Peyer's patch (tissue), 4 donors: ENCODE results near the gene FLT1. TPM values are rescaled to one million over a fixed set of nuclear protein-coding genes. Genes with fewer than 3 reads are reported as not detected.

Experiments
- DNase-seq, 3 donors: peaks; one replicate each; pipeline ENCODE4 v3.0.0-alpha.2; 2017 to 2019
- H3K27ac ChIP-seq, 4 donors: fragments of 200-600 bp; sonication (generic); one replicate each; pipeline ENCODE4 v1.5.1; 2016 to 2019
- H3K27me3 ChIP-seq, 2 donors: fragments of 200-600 bp; sonication (generic); one replicate each; pipeline ENCODE4 v1.5.1; 2019
- H3K36me3 ChIP-seq, 3 donors: fragments of 200-600 bp; sonication (generic); one replicate each; pipeline ENCODE4 v1.5.1; 2016 to 2019
- H3K4me1 ChIP-seq, 4 donors: fragments of 200-600 bp; sonication (generic); one replicate each; pipeline ENCODE4 v1.5.1; 2016 to 2019
- H3K4me3 ChIP-seq, 4 donors: fragments of 200-600 bp; sonication (generic); 1 replicate in 3 of 4; 2 replicates in 1 of 4; pipeline ENCODE4 v1.5.1; 2016 to 2019; ENCODE audit warnings: mild to moderate bottlenecking in 1 of 4
- H3K9me3 ChIP-seq, 4 donors: fragments of 200-600 bp; sonication (generic); one replicate each; pipeline ENCODE4 v1.5.1; 2016 to 2019; ENCODE audit warnings: mild to moderate bottlenecking in 1 of 4
- POLR2A ChIP-seq, 2 donors: fragments of 450-650 bp; IDR thresholded peaks; one replicate each; pipeline ENCODE4 v1.5.1; 2017; ENCODE audit warnings: antibody characterized with exemption in 2 of 2, mild to moderate bottlenecking in 2 of 2, moderate library complexity in 2 of 2
- total RNA-seq, 4 donors: library from RNA; depleted of rRNA; stranded (reverse); fragments of >200 nt; gene quantifications; one replicate each; pipeline ENCODE4 v1.1.0, GENCODE V29; 2016
- TF ChIP-seq, protein P1 (sequence below), 6 experiments: fragments of 450-650 bp in 4 of 6; fragments of 200-600 bp in 2 of 6; sonication (generic) in 1 of 6; IDR thresholded peaks; one replicate each; pipeline ENCODE4 v1.5.1; 2017 to 2019; ENCODE audit warnings: antibody characterized with exemption in 6 of 6, mild to moderate bottlenecking in 3 of 6, moderate library complexity in 1 of 6

The FLT1 gene
- total RNA-seq, 4 donors from 2014 or later = 3.0 to 14.0 (median 3.9) TPM

DNA sequence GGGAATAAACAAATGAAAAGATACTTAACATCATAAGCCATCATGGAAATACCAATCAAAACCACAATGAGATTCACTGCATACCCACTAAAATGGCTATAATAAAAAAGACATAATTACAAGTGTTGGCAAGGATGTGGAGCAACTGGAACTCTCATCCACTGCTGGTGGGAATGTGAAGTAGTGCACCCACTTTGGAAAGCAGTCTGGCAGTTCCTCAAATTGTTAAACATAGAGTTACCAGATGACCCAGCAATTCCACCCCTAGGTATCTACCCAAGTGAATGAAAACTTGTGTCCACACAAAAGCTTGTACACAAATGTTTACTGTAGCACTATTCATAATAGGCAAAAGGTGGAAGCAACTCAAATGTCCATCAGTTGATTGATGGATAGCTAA is 46.9 kb downstream of the FLT1 start:
- DNase-seq = no peak
- Histone ChIP-seq H3K4me1 (no peaks in the 10 kb centered on the region), H3K36me3 (no peaks in the 10 kb centered on the region), H3K27ac (no peak overlapping the region), H3K27me3 (no peaks in the 10 kb centered on the region), H3K9me3 (no peaks in the 10 kb centered on the region), H3K4me3 (no peak overlapping the region)
- no peak for TF ChIP-seq POLR2A (IDR thresholded peaks at IDR 0.05)
- TF ChIP-seq, protein P1, sequence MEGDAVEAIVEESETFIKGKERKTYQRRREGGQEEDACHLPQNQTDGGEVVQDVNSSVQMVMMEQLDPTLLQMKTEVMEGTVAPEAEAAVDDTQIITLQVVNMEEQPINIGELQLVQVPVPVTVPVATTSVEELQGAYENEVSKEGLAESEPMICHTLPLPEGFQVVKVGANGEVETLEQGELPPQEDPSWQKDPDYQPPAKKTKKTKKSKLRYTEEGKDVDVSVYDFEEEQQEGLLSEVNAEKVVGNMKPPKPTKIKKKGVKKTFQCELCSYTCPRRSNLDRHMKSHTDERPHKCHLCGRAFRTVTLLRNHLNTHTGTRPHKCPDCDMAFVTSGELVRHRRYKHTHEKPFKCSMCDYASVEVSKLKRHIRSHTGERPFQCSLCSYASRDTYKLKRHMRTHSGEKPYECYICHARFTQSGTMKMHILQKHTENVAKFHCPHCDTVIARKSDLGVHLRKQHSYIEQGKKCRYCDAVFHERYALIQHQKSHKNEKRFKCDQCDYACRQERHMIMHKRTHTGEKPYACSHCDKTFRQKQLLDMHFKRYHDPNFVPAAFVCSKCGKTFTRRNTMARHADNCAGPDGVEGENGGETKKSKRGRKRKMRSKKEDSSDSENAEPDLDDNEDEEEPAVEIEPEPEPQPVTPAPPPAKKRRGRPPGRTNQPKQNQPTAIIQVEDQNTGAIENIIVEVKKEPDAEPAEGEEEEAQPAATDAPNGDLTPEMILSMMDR (IDR thresholded peaks at IDR 0.05) = no peak

DNA sequence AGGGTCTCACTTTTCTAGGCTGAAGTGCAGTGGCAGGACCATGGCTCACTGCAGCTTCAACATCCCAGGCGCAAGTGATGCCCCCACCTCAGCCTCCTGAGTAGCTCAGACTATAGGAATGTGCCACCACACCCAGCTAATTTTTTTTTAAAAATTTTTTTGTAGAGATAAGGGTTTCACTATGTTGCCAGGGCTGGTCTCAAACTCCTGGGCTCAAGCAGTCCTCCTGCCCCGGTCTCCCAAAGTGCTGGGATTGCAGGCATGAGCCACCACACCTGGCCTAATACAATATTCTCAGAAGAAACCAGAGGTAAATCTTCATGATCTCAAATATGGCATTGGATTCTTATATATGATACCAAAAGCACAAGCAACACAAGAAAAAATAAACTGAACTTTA is 47.7 kb downstream of the FLT1 start:
- DNase-seq = no peak
- H3K4me1 ChIP-seq = no peaks in the 10 kb centered on the region
- H3K27ac ChIP-seq = no peak overlapping the region
- no peaks in the 10 kb centered on the region for H3K36me3 ChIP-seq
- TF ChIP-seq, protein P1 (IDR thresholded peaks at IDR 0.05) = no peak
- no peak for TF ChIP-seq POLR2A (IDR thresholded peaks at IDR 0.05)
- no peaks in the 10 kb centered on the region for H3K9me3 ChIP-seq
- H3K4me3 ChIP-seq = no peak overlapping the region
- H3K27me3 ChIP-seq = no peaks in the 10 kb centered on the region

DNA sequence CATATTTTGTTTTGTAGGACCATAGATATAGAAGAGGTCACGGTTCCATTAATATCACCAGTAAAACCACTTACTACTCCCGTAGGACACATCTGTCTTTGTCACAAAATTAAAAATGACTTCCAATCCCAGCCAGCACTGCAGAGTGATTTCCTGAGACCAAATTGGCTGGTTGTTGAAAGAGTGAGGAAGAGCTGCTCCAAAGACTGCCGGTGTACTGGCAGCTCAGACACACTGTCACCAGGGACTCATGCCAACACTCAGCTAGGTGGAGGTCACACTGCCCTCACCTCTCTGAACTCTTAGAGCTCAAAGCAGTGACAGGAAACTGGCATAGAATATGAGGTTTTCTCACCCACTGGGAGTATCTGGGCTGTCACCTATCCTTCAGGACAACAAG is 52.1 kb downstream of the FLT1 start:
- Histone ChIP-seq H3K9me3 (no peaks in the 10 kb centered on the region), H3K4me1 (no peaks in the 10 kb centered on the region), H3K27ac (no peak overlapping the region), H3K27me3 (no peaks in the 10 kb centered on the region), H3K4me3 (no peak overlapping the region), H3K36me3 (no peaks in the 10 kb centered on the region)
- DNase-seq = no peak
- no peak for TF ChIP-seq POLR2A (IDR thresholded peaks at IDR 0.05)

DNA sequence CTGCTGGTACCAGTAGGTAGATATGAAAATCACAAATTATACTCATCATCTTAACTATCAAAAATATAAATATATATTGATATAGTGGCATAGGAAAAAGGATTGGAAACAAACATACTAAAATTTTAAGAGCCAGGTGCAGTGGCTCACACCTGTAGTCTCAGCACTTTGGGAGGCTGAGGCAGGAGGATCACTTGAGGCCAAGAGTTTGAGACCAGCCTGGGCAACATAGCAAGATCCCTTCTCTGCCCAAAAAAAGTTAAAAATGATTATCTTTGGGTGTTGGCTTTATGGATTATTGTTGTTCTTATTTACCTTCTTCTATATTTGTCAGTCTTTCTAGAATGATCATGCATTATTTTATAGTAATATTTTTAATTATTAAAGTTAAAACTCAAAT is 53.4 kb downstream of the FLT1 start:
- Histone ChIP-seq H3K9me3 (no peaks in the 10 kb centered on the region), H3K36me3 (no peaks in the 10 kb centered on the region), H3K4me1 (no peaks in the 10 kb centered on the region), H3K27me3 (no peaks in the 10 kb centered on the region), H3K4me3 (no peak overlapping the region), H3K27ac (no peak overlapping the region)
- DNase-seq = no peak
- TF ChIP-seq POLR2A (IDR thresholded peaks at IDR 0.05) = no peak
- TF ChIP-seq, protein P1 (IDR thresholded peaks at IDR 0.05) = no peak

DNA sequence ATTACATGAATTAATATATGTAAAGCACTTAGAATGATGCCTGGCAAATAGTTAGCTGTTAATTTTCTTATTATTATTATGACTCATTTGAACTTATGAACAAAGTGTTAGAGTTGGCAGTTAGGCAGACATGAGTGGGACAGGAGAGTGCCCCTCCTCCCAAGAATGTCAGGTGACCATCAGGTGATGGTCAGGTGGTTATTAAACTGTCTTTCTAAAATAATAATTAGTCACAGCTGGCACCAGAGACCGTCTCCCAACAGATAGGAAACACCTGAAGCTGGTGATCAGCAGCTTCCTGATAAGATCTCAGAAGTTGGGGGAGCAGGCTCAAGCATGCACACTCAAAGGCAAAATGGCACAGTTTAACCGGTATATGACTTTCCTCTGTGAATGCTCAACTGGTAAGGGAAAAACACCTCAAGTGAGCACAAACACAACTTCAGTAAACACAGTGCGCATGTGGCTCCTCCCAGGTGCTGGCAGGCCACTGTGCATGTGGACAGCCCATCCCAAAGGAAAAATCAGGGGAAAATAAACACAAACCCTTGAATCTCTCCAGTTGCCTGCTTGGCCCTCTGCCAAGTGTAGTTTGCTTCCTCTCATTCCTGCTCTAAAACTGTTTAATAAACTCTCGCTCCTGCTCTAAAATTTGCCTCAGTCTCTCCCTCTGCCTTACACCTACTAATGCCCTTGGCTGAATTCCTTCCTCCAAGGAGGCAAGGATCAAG is 54.0 kb downstream of the FLT1 start:
- H3K36me3 ChIP-seq = no peaks in the 10 kb centered on the region
- no peaks in the 10 kb centered on the region for H3K9me3 ChIP-seq
- H3K27ac ChIP-seq = no peak overlapping the region
- DNase-seq = no peak
- no peaks in the 10 kb centered on the region for H3K4me1 ChIP-seq
- no peaks in the 10 kb centered on the region for H3K27me3 ChIP-seq
- TF ChIP-seq, protein P1 (IDR thresholded peaks at IDR 0.05) = no peak
- no peak for TF ChIP-seq POLR2A (IDR thresholded peaks at IDR 0.05)
- no peak overlapping the region for H3K4me3 ChIP-seq

DNA sequence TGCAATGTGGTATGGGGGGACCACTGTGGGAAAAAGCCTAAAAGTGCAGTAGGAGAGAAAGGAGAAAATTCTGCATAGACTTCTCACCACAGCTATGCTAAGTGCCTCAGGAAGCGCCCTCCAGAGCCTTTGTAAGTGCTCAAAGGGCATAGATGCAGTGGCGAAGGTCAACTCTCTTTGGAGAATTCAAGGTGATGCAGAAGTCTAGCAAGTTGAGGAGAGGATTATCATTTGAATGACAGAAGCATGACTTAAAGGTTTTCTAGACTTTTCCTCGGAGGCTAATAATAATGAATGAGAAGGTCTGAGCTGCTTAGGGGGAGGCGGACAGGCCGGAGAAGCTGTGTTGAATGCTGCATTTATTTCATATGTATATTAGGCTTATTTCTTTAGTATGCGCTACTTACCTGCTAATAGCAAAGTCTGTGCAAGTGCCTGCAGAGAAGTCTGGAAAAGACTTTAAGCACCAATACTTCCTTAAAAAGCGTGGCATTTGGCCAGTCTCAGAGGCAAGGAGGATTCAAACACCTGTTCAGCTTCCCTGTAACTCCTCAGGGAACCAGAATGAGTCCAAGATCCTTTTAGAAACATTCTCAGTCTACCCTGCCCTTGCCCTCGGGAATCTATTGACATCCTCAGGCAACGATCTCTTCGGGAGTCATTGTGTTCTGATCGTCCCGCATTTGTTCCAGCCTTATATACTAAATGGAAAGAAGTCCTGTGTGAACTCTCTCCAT is 56.2 kb downstream of the FLT1 start:
- H3K9me3 ChIP-seq = no peaks in the 10 kb centered on the region
- TF ChIP-seq, protein P1 (IDR thresholded peaks at IDR 0.05) = no peak
- no peak for TF ChIP-seq POLR2A (IDR thresholded peaks at IDR 0.05)
- no peak overlapping the region for H3K4me3 ChIP-seq
- H3K4me1 ChIP-seq = no peaks in the 10 kb centered on the region
- H3K27me3 ChIP-seq = no peaks in the 10 kb centered on the region
- no peak for DNase-seq
- H3K27ac ChIP-seq = no peak overlapping the region
- H3K36me3 ChIP-seq = no peaks in the 10 kb centered on the region
